Activated naive CD8-positive, alpha-beta T cell treated with anti-CD3 and anti-CD28 coated beads, Interleukin-2, amount 50 U/mL, for 24 hours (primary cell): Measurements from ENCODE around the gene MYOCD.

Experiments used
- ATAC-seq: fragments of 150-1000 bp; cut with Tn5 transposase; one replicate; pipeline ENCODE4 v1.10.0; 2021
- DNase-seq: peaks from one replicate; pipeline ENCODE4 v3.0.0; 2021
- H3K27ac Mint-ChIP-seq: one replicate; pipeline ENCODE4 v1.8.0; 2021; ENCODE audit warnings: mild to moderate bottlenecking, mixed read lengths
- H3K27me3 Mint-ChIP-seq: one replicate; pipeline ENCODE4 v1.8.0; 2021; ENCODE audit warnings: mixed read lengths
- H3K36me3 Mint-ChIP-seq: one replicate; pipeline ENCODE4 v1.8.0; 2021; ENCODE audit warnings: low read depth, mixed read lengths
- H3K4me1 Mint-ChIP-seq: one replicate; pipeline ENCODE4 v1.8.0; 2021; ENCODE audit warnings: mixed read lengths
- H3K4me3 Mint-ChIP-seq: one replicate; pipeline ENCODE4 v1.8.0; 2021; ENCODE audit warnings: mild to moderate bottlenecking, moderate library complexity, mixed read lengths
- H3K9me3 Mint-ChIP-seq: one replicate; pipeline ENCODE4 v1.8.0; 2021; ENCODE audit warnings: mixed read lengths

Gene MYOCD

GRCh38 chr17:12664894-12665262 lies 812 bp upstream of the MYOCD start:
- Mint-ChIP-seq H3K27me3 (peaks cover 42% of the 10 kb centered on the region), H3K4me3 (no peak overlapping the region), H3K4me1 (peaks cover 3% of the 10 kb centered on the region), H3K9me3 (no peaks in the 10 kb centered on the region), H3K27ac (no peak overlapping the region), H3K36me3 (no peaks in the 10 kb centered on the region)
- no peak for ATAC-seq
- no peak for DNase-seq

GRCh38 chr17:12666718-12667117 lies 1.0 kb downstream of the MYOCD start:
- Mint-ChIP-seq H3K36me3 (no peaks in the 10 kb centered on the region), H3K4me3 (no peak overlapping the region), H3K9me3 (no peaks in the 10 kb centered on the region), H3K27me3 (peaks cover 42% of the 10 kb centered on the region), H3K4me1 (peaks cover 3% of the 10 kb centered on the region), H3K27ac (no peak overlapping the region)
- no peak for ATAC-seq
- DNase-seq: no peak

GRCh38 chr17:12667299-12667958 lies 1.7 kb downstream of the MYOCD start:
- peaks cover 38% of the 10 kb centered on the region for H3K27me3 Mint-ChIP-seq
- H3K9me3 Mint-ChIP-seq: no peaks in the 10 kb centered on the region
- ATAC-seq (no peak), DNase-seq (no peak)
- H3K4me3 Mint-ChIP-seq: no peak overlapping the region
- H3K4me1 Mint-ChIP-seq: peaks cover 3% of the 10 kb centered on the region
- H3K36me3 Mint-ChIP-seq: no peaks in the 10 kb centered on the region
- no peak overlapping the region for H3K27ac Mint-ChIP-seq

- no peak for ATAC-seq
- DNase-seq: no peak
- Mint-ChIP-seq H3K4me1 (no peaks in the 10 kb centered on the region), H3K27me3 (peaks cover 9% of the 10 kb centered on the region), H3K27ac (no peak overlapping the region), H3K9me3 (no peaks in the 10 kb centered on the region), H3K4me3 (no peak overlapping the region), H3K36me3 (no peaks in the 10 kb centered on the region)
Observed at GRCh38 chr17:12671906-12672305, 6.2 kb downstream of the MYOCD start.

- Mint-ChIP-seq H3K4me3 (no peak overlapping the region), H3K27ac (no peak overlapping the region), H3K36me3 (no peaks in the 10 kb centered on the region), H3K9me3 (no peaks in the 10 kb centered on the region), H3K4me1 (no peaks in the 10 kb centered on the region), H3K27me3 (peaks cover 5% of the 10 kb centered on the region)
- ATAC-seq: no peak
- no peak for DNase-seq
Observed at GRCh38 chr17:12672947-12673346, 7.3 kb downstream of the MYOCD start.

- H3K9me3 Mint-ChIP-seq: no peaks in the 10 kb centered on the region
- no peaks in the 10 kb centered on the region for H3K4me1 Mint-ChIP-seq
- H3K27ac Mint-ChIP-seq: no peak overlapping the region
- no peaks in the 10 kb centered on the region for H3K36me3 Mint-ChIP-seq
- ATAC-seq: no peak
- no peak for DNase-seq
- H3K27me3 Mint-ChIP-seq: peaks cover under 1% of the 10 kb centered on the region
- H3K4me3 Mint-ChIP-seq: no peak overlapping the region
Observed at GRCh38 chr17:12673788-12674187, 8.1 kb downstream of the MYOCD start.

- no peak overlapping the region for H3K27ac Mint-ChIP-seq
- H3K36me3 Mint-ChIP-seq: no peaks in the 10 kb centered on the region
Observed at GRCh38 chr17:12680407-12680897, 14.8 kb downstream of the MYOCD start.

GRCh38 chr17:12680993-12681392 lies 15.3 kb downstream of the MYOCD start:
- no peaks in the 10 kb centered on the region for H3K9me3 Mint-ChIP-seq
- no peak overlapping the region for H3K4me3 Mint-ChIP-seq
- ATAC-seq (no peak), DNase-seq (no peak)
- no peak overlapping the region for H3K27ac Mint-ChIP-seq
- H3K36me3 Mint-ChIP-seq: no peaks in the 10 kb centered on the region
- no peaks in the 10 kb centered on the region for H3K27me3 Mint-ChIP-seq
- H3K4me1 Mint-ChIP-seq: no peaks in the 10 kb centered on the region

More at GRCh38 chr17:12680407-12680897, 14.8 kb downstream of the MYOCD start:
- H3K27me3 Mint-ChIP-seq: no peaks in the 10 kb centered on the region
- no peaks in the 10 kb centered on the region for H3K4me1 Mint-ChIP-seq
- H3K9me3 Mint-ChIP-seq: no peaks in the 10 kb centered on the region
- no peak overlapping the region for H3K4me3 Mint-ChIP-seq
- DNase-seq (no peak), ATAC-seq (no peak)

GRCh38 chr17:12683299-12683698 lies 17.6 kb downstream of the MYOCD start:
- H3K9me3 Mint-ChIP-seq: no peaks in the 10 kb centered on the region
- no peaks in the 10 kb centered on the region for H3K4me1 Mint-ChIP-seq
- no peak overlapping the region for H3K4me3 Mint-ChIP-seq
- DNase-seq (no peak), ATAC-seq (no peak)
- no peak overlapping the region for H3K27ac Mint-ChIP-seq
- H3K27me3 Mint-ChIP-seq: no peaks in the 10 kb centered on the region
- H3K36me3 Mint-ChIP-seq: no peaks in the 10 kb centered on the region

GRCh38 chr17:12686486-12686885 lies 20.8 kb downstream of the MYOCD start:
- no peak for DNase-seq
- no peak for ATAC-seq
- Mint-ChIP-seq H3K4me3 (no peak overlapping the region), H3K9me3 (peaks cover 6% of the 10 kb centered on the region), H3K27me3 (no peaks in the 10 kb centered on the region), H3K4me1 (no peaks in the 10 kb centered on the region), H3K36me3 (no peaks in the 10 kb centered on the region), H3K27ac (no peak overlapping the region)

- H3K4me1 Mint-ChIP-seq: no peaks in the 10 kb centered on the region
- DNase-seq (no peak), ATAC-seq (no peak)
- no peaks in the 10 kb centered on the region for H3K36me3 Mint-ChIP-seq
- H3K9me3 Mint-ChIP-seq: peaks cover 6% of the 10 kb centered on the region
- H3K27ac Mint-ChIP-seq: no peak overlapping the region
- no peak overlapping the region for H3K4me3 Mint-ChIP-seq
- H3K27me3 Mint-ChIP-seq: no peaks in the 10 kb centered on the region
Observed at GRCh38 chr17:12688382-12688781, 22.7 kb downstream of the MYOCD start.

GRCh38 chr17:12691173-12691572 lies 25.5 kb downstream of the MYOCD start:
- no peak overlapping the region for H3K27ac Mint-ChIP-seq
- DNase-seq (no peak), ATAC-seq (no peak)
- no peaks in the 10 kb centered on the region for H3K27me3 Mint-ChIP-seq
- no peaks in the 10 kb centered on the region for H3K36me3 Mint-ChIP-seq
- no peak overlapping the region for H3K4me3 Mint-ChIP-seq
- no peaks in the 10 kb centered on the region for H3K4me1 Mint-ChIP-seq
- H3K9me3 Mint-ChIP-seq: peaks cover 6% of the 10 kb centered on the region

GRCh38 chr17:12693640-12694039 lies 27.9 kb downstream of the MYOCD start:
- Mint-ChIP-seq H3K36me3 (no peaks in the 10 kb centered on the region), H3K9me3 (peaks cover 6% of the 10 kb centered on the region), H3K27me3 (no peaks in the 10 kb centered on the region), H3K4me1 (no peaks in the 10 kb centered on the region), H3K27ac (no peak overlapping the region), H3K4me3 (no peak overlapping the region)
- DNase-seq: no peak
- ATAC-seq: no peak

- Mint-ChIP-seq H3K4me3 (no peak overlapping the region), H3K27ac (no peak overlapping the region), H3K27me3 (no peaks in the 10 kb centered on the region), H3K9me3 (peaks cover 10% of the 10 kb centered on the region), H3K36me3 (no peaks in the 10 kb centered on the region), H3K4me1 (no peaks in the 10 kb centered on the region)
- ATAC-seq (no peak), DNase-seq (no peak)
Observed at GRCh38 chr17:12706070-12706469, 40.4 kb downstream of the MYOCD start.

GRCh38 chr17:12709063-12709462 lies 43.4 kb downstream of the MYOCD start:
- Mint-ChIP-seq H3K4me3 (no peak overlapping the region), H3K27ac (no peak overlapping the region), H3K27me3 (no peaks in the 10 kb centered on the region), H3K4me1 (no peaks in the 10 kb centered on the region), H3K36me3 (no peaks in the 10 kb centered on the region), H3K9me3 (peaks cover 8% of the 10 kb centered on the region)
- DNase-seq (no peak), ATAC-seq (no peak)

GRCh38 chr17:12712415-12712814 lies 46.7 kb downstream of the MYOCD start:
- Mint-ChIP-seq H3K4me3 (no peak overlapping the region), H3K4me1 (no peaks in the 10 kb centered on the region), H3K9me3 (no peaks in the 10 kb centered on the region), H3K36me3 (no peaks in the 10 kb centered on the region), H3K27me3 (no peaks in the 10 kb centered on the region), H3K27ac (no peak overlapping the region)
- DNase-seq (no peak), ATAC-seq (no peak)
